Body of pancreas (tissue), 4 donors: ENCODE results near the gene GPM6B. TPM values are rescaled to one million over a fixed set of nuclear protein-coding genes. Genes with fewer than 3 reads are reported as not detected.

Experiments
- ATAC-seq: fragments of 150-250 bp; one replicate; pipeline ENCODE4 v1.9.1; 2016
- DNase-seq, 4 donors: peaks; one replicate each; pipeline ENCODE4 v3.0.0-alpha.2; 2019
- H3K27ac ChIP-seq, 4 donors: fragments of 200-600 bp; sonication (generic); 1 replicate in 3 of 4; 2 replicates in 1 of 4; pipeline versions ENCODE4 v1.5.1 to v1.6.1; 2016 to 2019; ENCODE audit warnings: mild to moderate bottlenecking in 1 of 4, mixed read lengths in 1 of 4, moderate library complexity in 1 of 4
- H3K27me3 ChIP-seq, 2 donors: fragments of 200-600 bp; sonication (generic); one replicate each; pipeline ENCODE4 v1.6.0; 2016; ENCODE audit warnings: mild to moderate bottlenecking in 1 of 2
- H3K36me3 ChIP-seq, 2 donors: fragments of 200-600 bp; sonication (generic); replicated peaks in 1 of 2; 2 replicates each; pipeline ENCODE4 v1.5.1; 2016; ENCODE audit warnings: low read depth in 2 of 2; ENCODE audit not compliant: insufficient read depth in 1 of 2
- H3K4me1 ChIP-seq: fragments of 200-600 bp; sonication (generic); one replicate; pipeline ENCODE4 v1.6.0; 2016
- H3K4me3 ChIP-seq, 2 donors: fragments of 200-600 bp; sonication (generic); 1 replicate in 1 of 2; 2 replicates in 1 of 2; pipeline ENCODE4 v1.5.1; 2016 to 2019
- H3K9me3 ChIP-seq, 3 donors: fragments of 200-600 bp; sonication (generic); 1 replicate in 2 of 3; 2 replicates in 1 of 3; pipeline ENCODE4 v1.5.1; 2016
- POLR2A ChIP-seq, 3 donors: fragments of 450-650 bp; IDR thresholded peaks; one replicate each; pipeline ENCODE4 v1.6.1; 2016; ENCODE audit warnings: antibody characterized with exemption in 3 of 3, mild to moderate bottlenecking in 2 of 3
- WGBS, 2 donors: methylation state at CpG; one replicate each; pipeline ENCODE4 v1.1.5; 2017; 5-methylcytosine and 5-hydroxymethylcytosine counted together
- intact Hi-C: fragments of 100-400 bp; cut with DNase I; formaldehyde crosslinking; loops from one replicate; pipeline ENCODE4 v1.15.1; 2023
- total RNA-seq, 2 donors: library from RNA; depleted of rRNA; stranded (reverse); fragments of >200 nt; gene quantifications; one replicate each; pipeline ENCODE4 v1.1.0, GENCODE V29; 2016
- TF ChIP-seq, protein P1 (sequence below), 7 experiments: fragments of 450-650 bp in 4 of 7; fragments of 200-600 bp in 3 of 7; sonication (generic) in 3 of 7; IDR thresholded peaks; one replicate each; pipeline ENCODE4 v1.5.1; 2016 to 2019; ENCODE audit warnings: antibody characterized with exemption in 7 of 7

Gene GPM6B
- total RNA-seq, 2 donors from 2014 or later: under 0.01 to 2.3 TPM

DNA sequence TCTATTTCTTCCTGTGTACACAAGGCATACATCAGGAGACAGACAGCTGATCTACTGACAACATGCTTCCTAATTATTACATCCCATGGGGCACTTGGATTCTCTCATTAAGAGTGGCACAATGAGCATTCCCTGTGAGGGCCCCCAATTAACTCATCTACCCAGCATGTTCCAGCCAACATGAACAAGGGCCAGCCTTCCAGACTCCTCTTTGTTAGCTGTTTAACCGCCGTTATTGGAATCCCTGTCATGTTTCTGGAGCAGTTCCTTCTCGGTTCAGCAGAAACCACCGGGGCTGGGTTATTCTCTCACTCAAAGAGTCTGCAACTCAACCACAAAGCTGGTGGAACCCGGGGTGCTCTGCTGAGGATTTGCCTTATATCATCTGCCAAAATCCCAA is 9.9 kb upstream of the GPM6B start:
- intact Hi-C loops: no loop called here
- Histone ChIP-seq H3K9me3 (no peaks in the 10 kb centered on the region), H3K27ac (no peak overlapping the region), H3K4me1 (no peaks in the 10 kb centered on the region), H3K36me3 (no peaks in the 10 kb centered on the region), H3K4me3 (no peak overlapping the region), H3K27me3 (no peaks in the 10 kb centered on the region)
- no peak for ATAC-seq
- 87 to 93% methylated on average over 5 of the region's 5 CpGs for WGBS, 2 donors
- DNase-seq: no peak
- no peak for TF ChIP-seq POLR2A (IDR thresholded peaks at IDR 0.05)
- TF ChIP-seq, protein P1, sequence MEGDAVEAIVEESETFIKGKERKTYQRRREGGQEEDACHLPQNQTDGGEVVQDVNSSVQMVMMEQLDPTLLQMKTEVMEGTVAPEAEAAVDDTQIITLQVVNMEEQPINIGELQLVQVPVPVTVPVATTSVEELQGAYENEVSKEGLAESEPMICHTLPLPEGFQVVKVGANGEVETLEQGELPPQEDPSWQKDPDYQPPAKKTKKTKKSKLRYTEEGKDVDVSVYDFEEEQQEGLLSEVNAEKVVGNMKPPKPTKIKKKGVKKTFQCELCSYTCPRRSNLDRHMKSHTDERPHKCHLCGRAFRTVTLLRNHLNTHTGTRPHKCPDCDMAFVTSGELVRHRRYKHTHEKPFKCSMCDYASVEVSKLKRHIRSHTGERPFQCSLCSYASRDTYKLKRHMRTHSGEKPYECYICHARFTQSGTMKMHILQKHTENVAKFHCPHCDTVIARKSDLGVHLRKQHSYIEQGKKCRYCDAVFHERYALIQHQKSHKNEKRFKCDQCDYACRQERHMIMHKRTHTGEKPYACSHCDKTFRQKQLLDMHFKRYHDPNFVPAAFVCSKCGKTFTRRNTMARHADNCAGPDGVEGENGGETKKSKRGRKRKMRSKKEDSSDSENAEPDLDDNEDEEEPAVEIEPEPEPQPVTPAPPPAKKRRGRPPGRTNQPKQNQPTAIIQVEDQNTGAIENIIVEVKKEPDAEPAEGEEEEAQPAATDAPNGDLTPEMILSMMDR (IDR thresholded peaks at IDR 0.05): no peak

GRCh38 chrX:13825178-13825762 is 8.4 kb upstream of the GPM6B start:
- no peaks in the 10 kb centered on the region for H3K27me3 ChIP-seq
- TF ChIP-seq, protein P1 (IDR thresholded peaks at IDR 0.05): no peak
- no peak for TF ChIP-seq POLR2A (IDR thresholded peaks at IDR 0.05)
- ATAC-seq: no peak

GRCh38 chrX:13824746-13825145 is 7.9 kb upstream of the GPM6B start:
- DNase-seq: no peak
- no peak for ATAC-seq
- no peak overlapping the region for H3K27ac ChIP-seq

More at GRCh38 chrX:13825178-13825762, 8.4 kb upstream of the GPM6B start:
- Histone ChIP-seq H3K4me3 (no peak overlapping the region), H3K36me3 (no peaks in the 10 kb centered on the region), H3K27ac (no peak overlapping the region), H3K4me1 (no peaks in the 10 kb centered on the region), H3K9me3 (no peaks in the 10 kb centered on the region)
- intact Hi-C loops: no loop called here
- WGBS, 2 donors: 50 to 58% methylated on average over 6 of the region's 6 CpGs
- DNase-seq: no peak

DNA sequence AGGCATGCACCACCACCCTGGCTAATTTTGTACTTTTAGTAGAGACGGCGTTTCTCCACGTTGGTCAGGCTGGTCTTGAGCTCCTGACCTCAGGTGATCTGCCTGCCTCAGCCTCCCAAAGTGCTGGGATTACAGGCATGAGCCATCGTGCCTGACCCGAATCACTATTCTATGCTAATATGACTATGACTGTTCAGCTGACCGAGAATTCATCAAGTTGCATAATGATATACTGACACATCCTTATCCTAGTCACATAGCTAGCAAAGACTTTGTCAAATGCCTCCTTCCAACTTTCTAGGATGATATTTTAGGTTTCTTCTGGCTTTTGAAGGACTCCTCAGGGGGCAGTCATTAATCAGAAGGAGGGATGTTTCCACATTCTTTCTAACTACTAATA is 4.8 kb upstream of the GPM6B start:
- H3K27ac ChIP-seq: no peak overlapping the region
- intact Hi-C loops: no loop called here
- H3K4me3 ChIP-seq: no peak overlapping the region
- no peaks in the 10 kb centered on the region for H3K36me3 ChIP-seq
- H3K9me3 ChIP-seq: no peaks in the 10 kb centered on the region
- TF ChIP-seq POLR2A (IDR thresholded peaks at IDR 0.05): no peak
- TF ChIP-seq, protein P1 (IDR thresholded peaks at IDR 0.05): no peak
- DNase-seq (no peak), ATAC-seq (no peak)
- H3K4me1 ChIP-seq: no peaks in the 10 kb centered on the region
- no peaks in the 10 kb centered on the region for H3K27me3 ChIP-seq
- WGBS, 2 donors: 77% methylated on average over 6 of the region's 6 CpGs; no CpG with 5 or more reads in 1 of the 2 donors

More at GRCh38 chrX:13824746-13825145, 7.9 kb upstream of the GPM6B start:
- Histone ChIP-seq H3K27me3 (no peaks in the 10 kb centered on the region), H3K4me3 (no peak overlapping the region), H3K36me3 (no peaks in the 10 kb centered on the region), H3K9me3 (no peaks in the 10 kb centered on the region), H3K4me1 (no peaks in the 10 kb centered on the region)
- intact Hi-C loops: no loop called here
- TF ChIP-seq, protein P1 (IDR thresholded peaks at IDR 0.05): no peak
- TF ChIP-seq POLR2A (IDR thresholded peaks at IDR 0.05): no peak
- WGBS, 2 donors: 88 to 89% methylated on average over 6 of the region's 6 CpGs

DNA sequence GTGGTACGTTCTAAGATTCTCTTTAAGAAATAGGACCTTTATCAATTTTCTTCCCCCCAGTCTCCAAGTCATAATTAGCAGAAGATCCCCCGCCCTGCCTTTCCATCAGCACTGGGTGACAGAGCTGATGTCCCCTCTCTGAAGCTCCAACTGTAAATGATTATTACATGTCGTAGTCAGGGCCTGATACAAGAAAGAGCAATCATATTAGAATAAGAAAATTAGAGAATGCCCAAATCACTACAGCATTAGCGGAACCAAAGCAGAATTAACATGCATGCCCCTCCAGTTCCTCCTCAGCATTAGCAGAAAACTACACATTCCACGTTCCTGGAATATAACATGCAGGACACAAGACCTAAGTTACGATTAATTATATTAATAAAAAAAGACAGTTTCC is 717 bp downstream of the GPM6B start:
- H3K4me1 ChIP-seq: no peaks in the 10 kb centered on the region
- H3K9me3 ChIP-seq: no peaks in the 10 kb centered on the region
- H3K27ac ChIP-seq: no peak overlapping the region
- no peak for TF ChIP-seq POLR2A (IDR thresholded peaks at IDR 0.05)
- TF ChIP-seq, protein P1 (IDR thresholded peaks at IDR 0.05): no peak
- intact Hi-C loops: no loop called here
- WGBS, 2 donors: 73 to 92% methylated on average over 6 of the region's 6 CpGs
- DNase-seq (no peak), ATAC-seq (no peak)
- no peak overlapping the region for H3K4me3 ChIP-seq
- H3K27me3 ChIP-seq: no peaks in the 10 kb centered on the region
- H3K36me3 ChIP-seq: no peaks in the 10 kb centered on the region
